Parathyroid adenoma (tissue), 2 donors: ENCODE results near the gene CLDN2.

Source experiments
- H2AFZ ChIP-seq: fragments of 300-600 bp; sonication (generic); one replicate; pipeline ENCODE4 v1.7.0; 2017; ENCODE audit warnings: antibody characterized with exemption, mild to moderate bottlenecking
- H3K27ac ChIP-seq: fragments of 300-600 bp; sonication (generic); one replicate; pipeline ENCODE4 v1.7.0; 2017
- H3K27me3 ChIP-seq: fragments of 300-600 bp; sonication (generic); one replicate; pipeline ENCODE4 v1.7.0; 2017; ENCODE audit warnings: low read length; ENCODE audit not compliant: control insufficient read depth, insufficient read depth
- H3K36me3 ChIP-seq: fragments of 300-600 bp; sonication (generic); one replicate; pipeline ENCODE4 v1.7.0; 2017; ENCODE audit warnings: low read length; ENCODE audit not compliant: control insufficient read depth, insufficient read depth
- H3K4me1 ChIP-seq: fragments of 300-600 bp; sonication (generic); one replicate; pipeline ENCODE4 v1.7.0; 2017; ENCODE audit warnings: control low read depth
- H3K4me2 ChIP-seq: fragments of 300-600 bp; sonication (generic); one replicate; pipeline ENCODE4 v1.7.0; 2017; ENCODE audit warnings: low read length
- H3K4me3 ChIP-seq: fragments of 300-600 bp; sonication (generic); one replicate; pipeline ENCODE4 v1.7.0; 2017; ENCODE audit warnings: low read depth, low read length
- H3K79me2 ChIP-seq: fragments of 300-600 bp; sonication (generic); one replicate; pipeline ENCODE4 v1.7.0; 2017; ENCODE audit warnings: control low read depth
- H3K9ac ChIP-seq: fragments of 300-600 bp; sonication (generic); one replicate; pipeline ENCODE4 v1.7.0; 2017; ENCODE audit warnings: mild to moderate bottlenecking
- H3K9me3 ChIP-seq: fragments of 300-600 bp; sonication (generic); one replicate; pipeline ENCODE4 v1.7.0; 2017; ENCODE audit warnings: low read length; ENCODE audit not compliant: control insufficient read depth
- TF ChIP-seq, protein P1 (sequence below): fragments of 300-600 bp; sonication (generic); IDR thresholded peaks from one replicate; pipeline ENCODE4 v1.7.0; 2017; ENCODE audit warnings: antibody characterized with exemption, mild to moderate bottlenecking
- donor health status: primary hyperparathyroidism.

CLDN2 gene

DNA sequence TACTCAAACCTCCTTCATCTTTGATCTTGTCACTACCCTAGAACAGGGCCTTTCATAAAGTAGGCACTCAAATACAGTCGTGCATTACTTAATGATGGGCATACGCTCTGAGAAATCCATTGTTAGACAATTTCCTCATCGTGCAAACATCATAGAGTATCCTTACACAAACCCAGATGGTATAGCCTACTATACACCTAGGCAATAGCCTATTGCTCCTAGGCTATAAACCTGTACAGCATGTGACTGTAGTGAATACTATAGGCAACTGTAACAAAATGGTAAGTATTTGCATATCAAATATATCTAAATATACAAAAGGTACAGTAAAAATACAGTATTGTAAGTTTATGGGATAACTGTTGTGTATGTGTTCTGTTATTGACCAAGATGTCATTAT is 31.9 kb downstream of the CLDN2 start:
- Histone ChIP-seq H3K4me3 (no peak overlapping the region), H2AFZ (no peak overlapping the region), H3K27ac (no peak overlapping the region), H3K4me2 (no peak overlapping the region), H3K4me1 (peaks cover 4% of the 10 kb centered on the region), H3K79me2 (no peaks in the 10 kb centered on the region), H3K27me3 (no peaks in the 10 kb centered on the region), H3K9me3 (no peaks in the 10 kb centered on the region), H3K36me3 (no peaks in the 10 kb centered on the region), H3K9ac (no peak overlapping the region)
- TF ChIP-seq, protein P1, sequence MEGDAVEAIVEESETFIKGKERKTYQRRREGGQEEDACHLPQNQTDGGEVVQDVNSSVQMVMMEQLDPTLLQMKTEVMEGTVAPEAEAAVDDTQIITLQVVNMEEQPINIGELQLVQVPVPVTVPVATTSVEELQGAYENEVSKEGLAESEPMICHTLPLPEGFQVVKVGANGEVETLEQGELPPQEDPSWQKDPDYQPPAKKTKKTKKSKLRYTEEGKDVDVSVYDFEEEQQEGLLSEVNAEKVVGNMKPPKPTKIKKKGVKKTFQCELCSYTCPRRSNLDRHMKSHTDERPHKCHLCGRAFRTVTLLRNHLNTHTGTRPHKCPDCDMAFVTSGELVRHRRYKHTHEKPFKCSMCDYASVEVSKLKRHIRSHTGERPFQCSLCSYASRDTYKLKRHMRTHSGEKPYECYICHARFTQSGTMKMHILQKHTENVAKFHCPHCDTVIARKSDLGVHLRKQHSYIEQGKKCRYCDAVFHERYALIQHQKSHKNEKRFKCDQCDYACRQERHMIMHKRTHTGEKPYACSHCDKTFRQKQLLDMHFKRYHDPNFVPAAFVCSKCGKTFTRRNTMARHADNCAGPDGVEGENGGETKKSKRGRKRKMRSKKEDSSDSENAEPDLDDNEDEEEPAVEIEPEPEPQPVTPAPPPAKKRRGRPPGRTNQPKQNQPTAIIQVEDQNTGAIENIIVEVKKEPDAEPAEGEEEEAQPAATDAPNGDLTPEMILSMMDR = no peak

DNA sequence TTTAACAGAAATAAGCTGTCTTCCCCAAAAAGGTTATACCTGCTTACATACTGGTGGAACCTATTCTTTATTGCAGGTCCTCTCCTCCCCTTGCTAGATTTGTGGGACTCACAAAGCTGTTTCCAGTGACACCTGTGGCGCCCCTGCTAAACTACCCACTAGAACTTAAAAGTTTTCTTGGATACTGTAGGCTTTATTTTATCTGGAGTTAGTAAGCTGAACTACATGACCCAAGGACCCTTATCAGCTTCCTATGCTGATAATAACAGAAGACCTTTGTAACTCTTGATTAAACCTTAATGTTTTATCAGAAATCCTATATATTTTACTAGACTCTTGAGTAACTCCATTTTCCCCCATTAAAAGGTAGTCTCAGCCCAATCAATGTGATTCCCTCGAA is 32.3 kb downstream of the CLDN2 start:
- Histone ChIP-seq H3K36me3 (no peaks in the 10 kb centered on the region), H3K4me3 (no peak overlapping the region), H3K27ac (no peak overlapping the region), H3K4me1 (peaks cover 4% of the 10 kb centered on the region), H3K9ac (no peak overlapping the region), H3K4me2 (no peak overlapping the region), H3K9me3 (no peaks in the 10 kb centered on the region), H3K79me2 (no peaks in the 10 kb centered on the region), H2AFZ (no peak overlapping the region), H3K27me3 (no peaks in the 10 kb centered on the region)
- TF ChIP-seq, protein P1 = no peak

DNA sequence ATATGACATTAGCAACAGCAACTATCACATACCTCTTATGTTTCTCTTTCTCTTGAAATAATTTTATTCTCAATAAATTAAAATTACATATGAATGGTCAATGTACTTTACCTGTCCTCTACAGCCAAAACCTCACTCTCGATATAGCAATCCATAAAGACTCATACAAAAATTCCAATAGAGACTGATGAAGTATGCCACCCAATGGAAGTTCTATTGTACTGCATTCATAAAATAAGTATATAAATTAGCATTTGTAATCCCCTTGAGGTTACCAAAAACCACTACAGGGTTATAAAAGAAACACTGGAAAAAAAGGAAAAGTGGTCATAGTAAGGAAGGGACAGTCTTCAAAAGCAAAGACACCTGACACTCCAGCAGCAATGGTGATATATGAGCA is 32.8 kb downstream of the CLDN2 start:
- Histone ChIP-seq H3K27ac (no peak overlapping the region), H3K4me2 (no peak overlapping the region), H3K9me3 (no peaks in the 10 kb centered on the region), H3K36me3 (no peaks in the 10 kb centered on the region), H3K4me3 (no peak overlapping the region), H3K79me2 (no peaks in the 10 kb centered on the region), H3K27me3 (no peaks in the 10 kb centered on the region), H3K4me1 (peaks cover 4% of the 10 kb centered on the region), H3K9ac (no peak overlapping the region), H2AFZ (no peak overlapping the region)
- TF ChIP-seq, protein P1 = peak; percentile 18

DNA sequence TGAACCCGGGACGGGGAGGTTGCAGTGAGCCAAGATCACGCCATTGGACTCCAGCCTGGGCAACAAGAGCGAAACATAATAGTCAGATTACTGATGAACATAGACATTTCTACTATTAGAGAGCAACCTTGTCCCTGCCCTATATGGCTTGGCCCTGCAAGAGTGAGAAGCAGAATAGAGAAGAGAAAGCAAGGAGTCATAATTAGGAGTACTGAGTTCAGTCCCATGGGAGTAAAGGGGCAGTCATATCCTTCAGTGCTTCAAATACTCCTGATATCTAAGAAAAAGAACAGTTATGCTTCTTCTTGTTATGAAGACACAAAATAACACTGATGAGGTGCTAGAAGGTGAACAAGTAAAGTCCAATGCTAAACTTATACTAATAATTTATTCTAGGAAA is 33.8 kb downstream of the CLDN2 start:
- Histone ChIP-seq H3K9ac (no peak overlapping the region), H3K36me3 (no peaks in the 10 kb centered on the region)

More for the DNA sequence above, 33.8 kb downstream of the CLDN2 start:
- Histone ChIP-seq H3K27me3 (no peaks in the 10 kb centered on the region), H3K9me3 (no peaks in the 10 kb centered on the region), H3K27ac (no peak overlapping the region), H2AFZ (no peak overlapping the region), H3K4me1 (peaks cover 4% of the 10 kb centered on the region), H3K4me3 (no peak overlapping the region), H3K79me2 (no peaks in the 10 kb centered on the region), H3K4me2 (no peak overlapping the region)
- TF ChIP-seq, protein P1 = no peak
